H9 (cell line): ENCODE data around the gene FAM227A. TPM values are rescaled to one million over a fixed set of nuclear protein-coding genes. Genes with fewer than 3 reads are reported as not detected.

ENCODE experiments used
- DNase-seq: peaks from one replicate; pipeline ENCODE4 v3.0.0-alpha.2; 2017
- H2AFZ ChIP-seq: one replicate; pipeline ENCODE4 v1.6.1; 2013; ENCODE audit warnings: mild to moderate bottlenecking, low read length, control low read depth, moderate library complexity
- H2AK5ac ChIP-seq: 2 replicates; pipeline ENCODE4 v1.6.1; 2013; ENCODE audit warnings: low read length, control low read depth, mixed read lengths; ENCODE audit not compliant: insufficient read length
- H2BK120ac ChIP-seq: one replicate; pipeline ENCODE4 v1.6.1; 2013; ENCODE audit warnings: low read depth, mild to moderate bottlenecking, low read length, control low read depth, inconsistent platforms; ENCODE audit not compliant: poor library complexity, severe bottlenecking
- H2BK12ac ChIP-seq: 2 replicates; pipeline ENCODE4 v1.6.1; 2013; ENCODE audit warnings: low read length, control low read depth, mixed read lengths, low read depth; ENCODE audit not compliant: insufficient read length
- H2BK15ac ChIP-seq: 2 replicates; pipeline ENCODE4 v1.6.1; 2013; ENCODE audit warnings: low read depth, low read length, control low read depth
- H2BK20ac ChIP-seq: one replicate; pipeline ENCODE4 v1.6.1; 2013; ENCODE audit warnings: low read depth, mild to moderate bottlenecking, low read length, control low read depth, inconsistent platforms; ENCODE audit not compliant: poor library complexity, severe bottlenecking
- H2BK5ac ChIP-seq: 2 replicates; pipeline ENCODE4 v1.6.1; 2013; ENCODE audit warnings: low read length, control low read depth, mixed read lengths; ENCODE audit not compliant: insufficient read length
- H3K14ac ChIP-seq: 2 replicates; pipeline ENCODE4 v1.6.1; 2013; ENCODE audit warnings: low read length, control low read depth; ENCODE audit not compliant: insufficient read depth
- H3K18ac ChIP-seq: 2 replicates; pipeline ENCODE4 v1.6.1; 2013; ENCODE audit warnings: low read depth, mild to moderate bottlenecking, mixed read lengths, low read length, control low read depth; ENCODE audit not compliant: insufficient read length
- H3K23ac ChIP-seq: 2 replicates; pipeline ENCODE4 v1.6.1; 2013; ENCODE audit warnings: low read length, control low read depth, mixed read lengths, low read depth; ENCODE audit not compliant: insufficient read length
- H3K23me2 ChIP-seq: 2 replicates; pipeline ENCODE4 v1.6.1; 2013; ENCODE audit warnings: low read depth, mild to moderate bottlenecking, mixed read lengths, low read length, control low read depth; ENCODE audit not compliant: insufficient read length, poor library complexity, severe bottlenecking
- H3K27ac ChIP-seq: 2 replicates; pipeline ENCODE4 v1.5.1; 2013; ENCODE audit warnings: low read length, control low read depth, mixed read lengths, low read depth; ENCODE audit not compliant: insufficient read length
- H3K27me3 ChIP-seq: 2 replicates; pipeline ENCODE4 v1.6.1; 2013; ENCODE audit warnings: low read length, control low read depth, inconsistent platforms; ENCODE audit not compliant: insufficient read depth
- H3K4ac ChIP-seq: 2 replicates; pipeline ENCODE4 v1.6.1; 2013; ENCODE audit warnings: low read depth, mild to moderate bottlenecking, control low read depth, inconsistent platforms, low read length, moderate library complexity
- H3K4me1 ChIP-seq: 2 replicates; pipeline ENCODE4 v1.6.1; 2013; ENCODE audit warnings: low read length, control low read depth, inconsistent platforms; ENCODE audit not compliant: insufficient read depth
- H3K4me2 ChIP-seq: 2 replicates; pipeline ENCODE4 v1.6.1; 2013; ENCODE audit warnings: low read length, control low read depth, mixed read lengths; ENCODE audit not compliant: insufficient read length, insufficient read depth
- H3K56ac ChIP-seq: 2 replicates; pipeline ENCODE4 v1.6.1; 2013; ENCODE audit warnings: low read depth, mild to moderate bottlenecking, mixed read lengths, low read length, control low read depth; ENCODE audit not compliant: insufficient read length
- H3K79me1 ChIP-seq: 2 replicates; pipeline ENCODE4 v1.6.1; 2013; ENCODE audit warnings: low read depth, mild to moderate bottlenecking, moderate library complexity, low read length, control low read depth, inconsistent platforms; ENCODE audit not compliant: insufficient read depth, poor library complexity, severe bottlenecking
- H3K79me2 ChIP-seq: 2 replicates; pipeline ENCODE4 v1.6.1; 2013; ENCODE audit warnings: low read length, control low read depth, inconsistent platforms; ENCODE audit not compliant: insufficient read depth
- H3K9ac ChIP-seq: 2 replicates; pipeline ENCODE4 v1.6.1; 2013; ENCODE audit warnings: low read length, control low read depth, mixed read lengths; ENCODE audit not compliant: insufficient read length; ENCODE audit errors: extremely low read depth
- H3K9me3 ChIP-seq: one replicate; pipeline ENCODE4 v1.6.1; 2013; ENCODE audit warnings: low read depth, low read length, inconsistent platforms; ENCODE audit not compliant: control insufficient read depth
- H3T11ph ChIP-seq: one replicate; pipeline ENCODE4 v1.6.1; 2013; ENCODE audit warnings: mild to moderate bottlenecking, low read length, control low read depth, inconsistent platforms
- H4K20me1 ChIP-seq: one replicate; pipeline ENCODE4 v1.6.1; 2013; ENCODE audit not compliant: control insufficient read depth, insufficient read length, insufficient read depth
- H4K5ac ChIP-seq: 2 replicates; pipeline ENCODE4 v1.6.1; 2013; ENCODE audit warnings: low read depth, mild to moderate bottlenecking, mixed read lengths, low read length, control low read depth; ENCODE audit not compliant: insufficient read length
- H4K8ac ChIP-seq: replicated peaks from 2 replicates; pipeline ENCODE4 v1.6.1; 2013; ENCODE audit warnings: low read length, control low read depth, mixed read lengths, low read depth; ENCODE audit not compliant: insufficient read length
- H4K91ac ChIP-seq: 2 replicates; pipeline ENCODE4 v1.6.1; 2013; ENCODE audit warnings: low read depth, mild to moderate bottlenecking, moderate library complexity, mixed read lengths, low read length, control low read depth; ENCODE audit not compliant: insufficient read length
- H3K27ac Mint-ChIP-seq, 3 experiments: 2 replicates in 2 of 3; 3 replicates in 1 of 3; pipeline ENCODE4 v1.8.0; 2020 to 2021; ENCODE audit warnings: mixed read lengths in 3 of 3, mild to moderate bottlenecking in 1 of 3, moderate library complexity in 1 of 3
- H3K27me3 Mint-ChIP-seq: 2 replicates; pipeline ENCODE4 v1.8.0; 2021; ENCODE audit warnings: low read depth, mild to moderate bottlenecking, moderate library complexity, mixed read lengths
- H3K36me3 Mint-ChIP-seq, 3 experiments: 2 replicates in 2 of 3; 3 replicates in 1 of 3; pipeline ENCODE4 v1.8.0; 2020 to 2021; ENCODE audit warnings: low read depth in 3 of 3, mixed read lengths in 3 of 3; ENCODE audit not compliant: insufficient read depth in 1 of 3
- H3K4me1 Mint-ChIP-seq, 2 experiments: 2 replicates each; pipeline ENCODE4 v1.8.0; 2020; ENCODE audit warnings: mixed read lengths in 2 of 2
- H3K4me3 Mint-ChIP-seq, 2 experiments: 2 replicates in 1 of 2; 3 replicates in 1 of 2; pipeline ENCODE4 v1.8.0; 2020 to 2021; ENCODE audit warnings: mild to moderate bottlenecking in 2 of 2, mixed read lengths in 2 of 2, moderate library complexity in 1 of 2
- H3K9me3 Mint-ChIP-seq, 2 experiments: 2 replicates in 1 of 2; 3 replicates in 1 of 2; pipeline ENCODE4 v1.8.0; 2020; ENCODE audit warnings: mild to moderate bottlenecking in 2 of 2, mixed read lengths in 2 of 2, moderate library complexity in 1 of 2
- WGBS: extraction: QIAGEN DNeasy Blood & Tissue Kit; methylation state at CpG from one replicate; pipeline ENCODE4 v1.1.7; 2013; ENCODE audit warnings: missing lambda C conversion rate, low lambda C conversion rate, mixed read lengths; ENCODE audit not compliant: insufficient read length; ENCODE audit errors: extremely low coverage; 5-methylcytosine and 5-hydroxymethylcytosine counted together
- total RNA-seq: library from RNA; stranded (reverse); gene quantifications from 2 replicates; pipeline ENCODE4 v1.2.1, GENCODE V29; 2021
- TF ChIP-seq, protein P1 (sequence below): fragments of 200-600 bp; sonication (generic); conservative IDR thresholded peaks from 3 replicates; pipeline ENCODE4 v1.8.0; 2021; ENCODE audit warnings: antibody characterized with exemption, mild to moderate bottlenecking

The FAM227A gene
- total RNA-seq, 1 experiment from 2014 or later: 3.6 TPM

DNA sequence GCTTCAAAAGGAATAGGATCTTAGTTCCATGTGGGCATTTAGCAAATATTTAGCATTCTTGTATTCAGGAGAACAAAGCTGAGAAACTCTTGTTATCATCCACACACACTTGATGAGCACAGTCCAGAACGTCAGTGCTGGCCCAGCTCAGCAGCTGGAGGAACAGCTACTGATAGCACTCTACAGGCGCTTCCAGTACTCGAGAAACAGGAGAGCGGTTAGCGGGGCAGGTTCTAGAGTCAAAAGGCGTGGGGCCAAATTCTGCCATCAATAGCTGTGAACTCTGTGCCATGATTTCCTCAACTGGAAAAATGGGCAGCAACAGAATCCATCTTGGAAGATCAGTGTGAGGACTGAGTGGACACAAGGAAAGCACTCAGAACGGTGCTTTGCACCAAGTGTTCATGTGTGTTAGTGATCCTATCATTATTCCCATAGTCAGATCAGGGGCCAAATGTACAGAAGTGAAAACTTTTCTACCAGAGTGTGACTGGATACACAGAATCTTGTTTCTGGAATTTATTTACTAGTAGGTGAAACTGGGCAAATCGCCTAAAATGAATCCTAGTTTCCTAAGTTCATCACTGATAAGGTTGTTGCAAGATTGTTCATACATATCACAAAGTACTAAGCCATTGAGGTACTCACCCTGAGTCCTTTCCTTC is 41.4 kb upstream of the FAM227A start:
- no peak for DNase-seq
- Histone ChIP-seq H3K4me2 (peak overlapping the region; percentile 55), H3K4ac (no peak overlapping the region), H3K27ac (no peak overlapping the region), H3K14ac (no peak overlapping the region), H3K23me2 (peaks cover 10% of the 10 kb centered on the region), H3K23ac (no peak overlapping the region), H3K9me3 (no peaks in the 10 kb centered on the region), H3K79me2 (peaks cover 9% of the 10 kb centered on the region), H3K9ac (no peak overlapping the region), H3K27me3 (no peaks in the 10 kb centered on the region), H2BK20ac (no peak overlapping the region), H3K56ac (no peak overlapping the region), H2BK12ac (no peak overlapping the region), H4K91ac (no peak overlapping the region), H2BK15ac (no peak overlapping the region), H4K8ac (no peak overlapping the region), H3K4me1 (peaks cover 5% of the 10 kb centered on the region), H2BK5ac (no peak overlapping the region), H3K79me1 (peaks cover 3% of the 10 kb centered on the region), H3T11ph (no peak overlapping the region), H4K20me1 (no peaks in the 10 kb centered on the region), H2AK5ac (no peak overlapping the region), H2AFZ (no peak overlapping the region), H3K18ac (no peak overlapping the region), H2BK120ac (no peak overlapping the region), H4K5ac (no peak overlapping the region)
- H3K9me3 Mint-ChIP-seq: no peaks in the 10 kb centered on the region
- H3K4me1 Mint-ChIP-seq: peaks cover 38 to 43% of the 10 kb centered on the region in 2 experiments
- no peaks in the 10 kb centered on the region; the same call in 1 of the 2 replicates for H3K27me3 Mint-ChIP-seq
- peaks cover 7 to 28% (median 19%) of the 10 kb centered on the region in 3 experiments; a peak in 6 of 7 replicates for H3K36me3 Mint-ChIP-seq
- no CpG with 5 or more reads among the region's 8 CpGs for WGBS
- TF ChIP-seq, protein P1, sequence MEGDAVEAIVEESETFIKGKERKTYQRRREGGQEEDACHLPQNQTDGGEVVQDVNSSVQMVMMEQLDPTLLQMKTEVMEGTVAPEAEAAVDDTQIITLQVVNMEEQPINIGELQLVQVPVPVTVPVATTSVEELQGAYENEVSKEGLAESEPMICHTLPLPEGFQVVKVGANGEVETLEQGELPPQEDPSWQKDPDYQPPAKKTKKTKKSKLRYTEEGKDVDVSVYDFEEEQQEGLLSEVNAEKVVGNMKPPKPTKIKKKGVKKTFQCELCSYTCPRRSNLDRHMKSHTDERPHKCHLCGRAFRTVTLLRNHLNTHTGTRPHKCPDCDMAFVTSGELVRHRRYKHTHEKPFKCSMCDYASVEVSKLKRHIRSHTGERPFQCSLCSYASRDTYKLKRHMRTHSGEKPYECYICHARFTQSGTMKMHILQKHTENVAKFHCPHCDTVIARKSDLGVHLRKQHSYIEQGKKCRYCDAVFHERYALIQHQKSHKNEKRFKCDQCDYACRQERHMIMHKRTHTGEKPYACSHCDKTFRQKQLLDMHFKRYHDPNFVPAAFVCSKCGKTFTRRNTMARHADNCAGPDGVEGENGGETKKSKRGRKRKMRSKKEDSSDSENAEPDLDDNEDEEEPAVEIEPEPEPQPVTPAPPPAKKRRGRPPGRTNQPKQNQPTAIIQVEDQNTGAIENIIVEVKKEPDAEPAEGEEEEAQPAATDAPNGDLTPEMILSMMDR: no peak
- no peak overlapping the region for H3K27ac Mint-ChIP-seq
- H3K4me3 Mint-ChIP-seq: peak overlapping the region; percentile 5 to 40; a peak in 3 of 5 replicates
